Measurements from ENCODE around the gene CRAT.

The CRAT gene

GRCh38 chr9:129110740-129111527 lies at the start of gene CRAT, which contains the start of gene PTPA:
Gene CRAT (minus strand): TSS chr9:129110793. CDS start chr9:129110509, 284 bp downstream.
Gene PTPA (plus strand): TSS chr9:129111415. CDS start chr9:129111601, 186 bp downstream.
- peak; percentile 89 for DNase-seq (ENCODE audit: low read depth)
- no peak for TF ChIP-seq CTCF (conservative IDR thresholded peaks at IDR 0.05; ENCODE audit: control insufficient read depth, insufficient read depth, low read depth, low read length)
- peak within 1 kb of the TSS; percentile 86 for H3K4me3 ChIP-seq (ENCODE audit: control insufficient read depth, low read depth, low read length)

DNA sequence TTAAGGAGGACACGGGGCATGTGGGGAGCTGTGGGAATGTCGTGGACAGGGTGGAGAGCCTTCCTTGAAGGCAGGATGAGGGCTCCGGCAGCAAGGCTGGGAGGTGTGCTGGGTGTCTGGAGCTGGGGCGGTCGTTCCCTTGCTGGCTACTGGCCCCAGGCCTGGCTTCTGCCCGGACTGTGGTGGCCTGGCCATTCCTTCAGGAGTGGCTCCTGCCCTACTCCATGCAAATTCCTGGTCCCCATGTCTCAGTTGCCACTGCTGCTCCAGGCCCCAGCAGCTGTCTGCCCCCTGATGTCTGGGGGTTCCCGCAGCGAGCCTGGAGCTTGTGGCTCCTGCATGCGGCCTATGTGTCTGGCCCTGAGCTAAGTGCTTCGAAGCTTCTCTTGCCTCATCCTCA lies 45.6 kb upstream of the CRAT start:
- no peak for DNase-seq (ENCODE audit: low read depth)
- no peak overlapping the region for H3K4me3 ChIP-seq (ENCODE audit: control insufficient read depth, low read depth, low read length)
- no peak for TF ChIP-seq CTCF (conservative IDR thresholded peaks at IDR 0.05; ENCODE audit: control insufficient read depth, insufficient read depth, low read depth, low read length)

- no peak overlapping the region for H3K4me3 ChIP-seq (ENCODE audit: control insufficient read depth, low read depth, low read length)
- no peak for TF ChIP-seq CTCF (conservative IDR thresholded peaks at IDR 0.05; ENCODE audit: control insufficient read depth, insufficient read depth, low read depth, low read length)
- no peak for DNase-seq (ENCODE audit: low read depth)
These were observed 44.4 kb upstream of the CRAT start for GRCh38 chr9:129154866-129155477.

- no peak for TF ChIP-seq CTCF (conservative IDR thresholded peaks at IDR 0.05; ENCODE audit: control insufficient read depth, insufficient read depth, low read depth, low read length)
- H3K4me3 ChIP-seq (ENCODE audit: control insufficient read depth, low read depth, low read length) = no peak overlapping the region
- DNase-seq (ENCODE audit: low read depth) = no peak
These were observed 40.9 kb upstream of the CRAT start for GRCh38 chr9:129151469-129151868.

DNA sequence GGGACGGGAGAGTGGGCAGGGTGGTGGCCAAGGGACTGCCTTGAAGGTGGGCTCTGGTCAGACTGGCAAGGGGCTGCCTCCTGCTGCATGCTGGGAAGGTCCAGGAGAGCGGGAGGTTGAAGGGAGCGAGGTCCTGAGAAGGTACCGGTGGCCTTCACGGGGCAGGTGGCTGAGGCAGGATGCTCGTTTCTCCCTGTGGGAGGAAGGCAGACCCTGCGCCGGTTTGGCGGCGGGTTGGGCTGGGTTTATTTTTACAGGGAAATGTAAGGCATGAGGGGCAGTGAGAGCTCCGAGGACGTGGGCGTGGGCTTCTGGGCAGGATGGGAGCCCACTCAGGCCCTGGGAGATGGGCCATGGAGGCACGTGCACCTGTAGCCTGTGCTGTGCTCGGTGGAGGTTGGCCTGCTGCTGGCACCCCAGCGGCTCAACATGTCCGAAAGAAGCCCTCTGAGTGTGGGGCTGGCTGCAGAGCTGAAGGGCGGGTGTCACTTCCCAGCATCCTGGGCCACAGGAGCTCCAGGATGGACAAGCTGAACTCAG lies 40.1 kb upstream of the CRAT start:
- no peak overlapping the region for H3K4me3 ChIP-seq (ENCODE audit: control insufficient read depth, low read depth, low read length)
- TF ChIP-seq CTCF (conservative IDR thresholded peaks at IDR 0.05; ENCODE audit: control insufficient read depth, insufficient read depth, low read depth, low read length) = no peak
- DNase-seq (ENCODE audit: low read depth) = no peak

- H3K4me3 ChIP-seq (ENCODE audit: control insufficient read depth, low read depth, low read length) = no peak overlapping the region
- no peak for TF ChIP-seq CTCF (conservative IDR thresholded peaks at IDR 0.05; ENCODE audit: control insufficient read depth, insufficient read depth, low read depth, low read length)
- DNase-seq (ENCODE audit: low read depth) = no peak
These were observed 39.5 kb upstream of the CRAT start for GRCh38 chr9:129150122-129150521.
